HEK293 (cell line): ENCODE data around the gene EPN2.

Experiments used
- CTCF ChIA-PET: fragments of 350-600 bp; formaldehyde crosslinking; extraction: SDS; loops from one replicate; lab custom pipeline; 2021; ENCODE audit warnings: antibody characterized with exemption; lab: Yijun Ruan, JAX
- POLR2A ChIA-PET: fragments of 300-600 bp; formaldehyde crosslinking; extraction: SDS; loops from one replicate; lab custom pipeline; 2020; ENCODE audit warnings: antibody characterized with exemption, inconsistent platforms; lab: Yijun Ruan, JAX
- H3K27ac ChIP-seq: fragments of 200-500 bp; sonication (Bioruptor generic); 2 replicates; pipeline ENCODE4 v1.5.1; 2014; ENCODE audit warnings: low read depth, low read length, control low read depth, inconsistent platforms; ENCODE audit errors: extremely low read depth
- H3K36me3 ChIP-seq, 2 experiments: fragments of 200-500 bp in 1 of 2; sonication (Bioruptor generic) in 1 of 2; 1 replicate in 1 of 2; 2 replicates in 1 of 2; pipeline ENCODE4 v1.5.1; 2014 to 2017; ENCODE audit warnings: inconsistent platforms in 2 of 2, low read length in 2 of 2; ENCODE audit not compliant: control insufficient read depth in 2 of 2, insufficient read depth in 1 of 2
- H3K4me1 ChIP-seq: fragments of 200-500 bp; sonication (Bioruptor generic); 2 replicates; pipeline ENCODE4 v1.5.1; 2014; ENCODE audit warnings: mild to moderate bottlenecking, low read length, inconsistent platforms; ENCODE audit not compliant: control insufficient read depth, insufficient read depth
- H3K4me3 ChIP-seq: 2 replicates; pipeline ENCODE4 v1.5.1; 2011; ENCODE audit warnings: low read depth, mild to moderate bottlenecking, control low read depth, low read length, moderate library complexity
- H3K9me3 ChIP-seq: fragments of 200-500 bp; sonication (Bioruptor generic); 2 replicates; pipeline ENCODE4 v1.5.1; 2014; ENCODE audit warnings: low read depth, low read length, inconsistent platforms; ENCODE audit not compliant: control insufficient read depth, insufficient read depth
- ATF2 ChIP-seq: fragments of 450-650 bp; formaldehyde crosslinking; IDR thresholded peaks from 2 replicates; pipeline ENCODE4 v1.5.1; 2016; ENCODE audit warnings: missing biosample characterization, missing genetic modification characterization, low read depth
- KLF10 ChIP-seq: fragments of 450-650 bp; IDR thresholded peaks from 2 replicates; pipeline ENCODE4 v1.5.1; 2018; ENCODE audit warnings: missing biosample characterization, mild to moderate bottlenecking, missing genetic modification characterization
- PRDM4 ChIP-seq: fragments of 450-650 bp; formaldehyde crosslinking; IDR thresholded peaks from 2 replicates; pipeline ENCODE4 v1.5.1; 2017; ENCODE audit warnings: missing biosample characterization, missing genetic modification characterization
- ZNF10 ChIP-seq: fragments of 450-650 bp; formaldehyde crosslinking; IDR thresholded peaks from 2 replicates; pipeline ENCODE4 v1.5.1; 2017; ENCODE audit warnings: missing biosample characterization, missing genetic modification characterization
- ZNF2 ChIP-seq: fragments of 450-650 bp; formaldehyde crosslinking; IDR thresholded peaks from 2 replicates; pipeline ENCODE4 v1.5.1; 2016; ENCODE audit warnings: missing biosample characterization, missing genetic modification characterization
- ZNF223 ChIP-seq: fragments of 450-650 bp; formaldehyde crosslinking; IDR thresholded peaks from 2 replicates; pipeline ENCODE4 v1.5.1; 2016; ENCODE audit warnings: missing biosample characterization, missing genetic modification characterization
- ZNF280C ChIP-seq: fragments of 450-650 bp; formaldehyde crosslinking; IDR thresholded peaks from 2 replicates; pipeline ENCODE4 v1.5.1; 2016; ENCODE audit warnings: missing biosample characterization, missing genetic modification characterization
- ZNF398 ChIP-seq: fragments of 450-650 bp; formaldehyde crosslinking; IDR thresholded peaks from 2 replicates; pipeline ENCODE4 v1.5.1; 2017; ENCODE audit warnings: missing biosample characterization, missing genetic modification characterization
- ZNF571 ChIP-seq: fragments of 450-650 bp; formaldehyde crosslinking; IDR thresholded peaks from 2 replicates; pipeline ENCODE4 v1.5.0; 2017; ENCODE audit warnings: missing biosample characterization, missing genetic modification characterization
- ZNF600 ChIP-seq: fragments of 450-650 bp; formaldehyde crosslinking; IDR thresholded peaks from 2 replicates; pipeline ENCODE4 v1.5.1; 2016; ENCODE audit warnings: missing biosample characterization, missing genetic modification characterization
- ZNF610 ChIP-seq: fragments of 450-650 bp; formaldehyde crosslinking; IDR thresholded peaks from 2 replicates; pipeline ENCODE4 v1.5.1; 2016; ENCODE audit warnings: missing biosample characterization, missing genetic modification characterization, borderline replicate concordance
- ZNF664 ChIP-seq: fragments of 450-650 bp; formaldehyde crosslinking; IDR thresholded peaks from 2 replicates; pipeline ENCODE4 v1.5.1; 2016; ENCODE audit warnings: missing biosample characterization, missing genetic modification characterization
- ZNF670 ChIP-seq: fragments of 450-650 bp; formaldehyde crosslinking; IDR thresholded peaks from 2 replicates; pipeline ENCODE4 v1.5.1; 2016; ENCODE audit warnings: missing biosample characterization, missing genetic modification characterization, low read depth
- ZNF776 ChIP-seq: fragments of 450-650 bp; formaldehyde crosslinking; IDR thresholded peaks from 2 replicates; pipeline ENCODE4 v1.5.0; 2017; ENCODE audit warnings: missing biosample characterization, missing genetic modification characterization, borderline replicate concordance
- ZNF792 ChIP-seq: fragments of 450-650 bp; formaldehyde crosslinking; IDR thresholded peaks from 2 replicates; pipeline ENCODE4 v1.5.1; 2016; ENCODE audit warnings: missing biosample characterization, missing genetic modification characterization

EPN2 gene

GRCh38 chr17:19285213-19285900 is 48.2 kb downstream of the EPN2 start (continued):
- TF ChIP-seq PRDM4 (tag by site-specific recombination) = no peak

GRCh38 chr17:19286751-19287341 is 49.7 kb downstream of the EPN2 start:
- H3K27ac ChIP-seq = no peak overlapping the region
- ChIA-PET CTCF (interaction anchor here (1.1 kb wide), 1 partner anchor 26 kb away, joined by 6 read pairs; no protein-coding TSS in a partner anchor), POLR2A (no interaction called here)
- TF ChIP-seq ZNF398 (no peak), ZNF571 (tag by site-specific recombination) (no peak), KLF10 (tag by site-specific recombination) (no peak), ZNF792 (no peak)
- no peak overlapping the region for H3K4me3 ChIP-seq
- no peaks in the 10 kb centered on the region for H3K9me3 ChIP-seq
- H3K36me3 ChIP-seq = peaks cover 0 to 25% of the 10 kb centered on the region in 2 experiments; a peak in 1 of 3 replicates
- peaks cover 8% of the 10 kb centered on the region for H3K4me1 ChIP-seq

GRCh38 chr17:19287651-19288050 is 50.5 kb downstream of the EPN2 start:
- Histone ChIP-seq H3K4me3 (no peak overlapping the region), H3K36me3 (peaks cover 0 to 22% of the 10 kb centered on the region in 2 experiments; a peak in 1 of 3 replicates), H3K27ac (no peak overlapping the region), H3K9me3 (no peaks in the 10 kb centered on the region), H3K4me1 (peaks cover 8% of the 10 kb centered on the region)
- ChIA-PET POLR2A (no interaction called here), CTCF (interaction anchor here (0.6 to 1.1 kb wide), 2 partner anchors 35 to 41 kb away, joined by 3 read pairs; no protein-coding TSS in a partner anchor)
- TF ChIP-seq ZNF10 (no peak), ZNF776 (tag by site-specific recombination) (no peak), ZNF223 (tag by site-specific recombination) (no peak), ZNF664 (tag by site-specific recombination) (no peak), ATF2 (tag by site-specific recombination) (no peak), ZNF280C (no peak), ZNF610 (no peak), ZNF2 (tag by site-specific recombination) (no peak), ZNF600 (tag by site-specific recombination) (no peak), ZNF670 (tag by site-specific recombination) (no peak)
